ENCODE measurements around the gene KRT77. TPM values are rescaled to one million over a fixed set of nuclear protein-coding genes. Genes with fewer than 3 reads are reported as not detected.

The KRT77 gene
- total RNA-seq, 2 donors from 2014 or later = not detected

DNA sequence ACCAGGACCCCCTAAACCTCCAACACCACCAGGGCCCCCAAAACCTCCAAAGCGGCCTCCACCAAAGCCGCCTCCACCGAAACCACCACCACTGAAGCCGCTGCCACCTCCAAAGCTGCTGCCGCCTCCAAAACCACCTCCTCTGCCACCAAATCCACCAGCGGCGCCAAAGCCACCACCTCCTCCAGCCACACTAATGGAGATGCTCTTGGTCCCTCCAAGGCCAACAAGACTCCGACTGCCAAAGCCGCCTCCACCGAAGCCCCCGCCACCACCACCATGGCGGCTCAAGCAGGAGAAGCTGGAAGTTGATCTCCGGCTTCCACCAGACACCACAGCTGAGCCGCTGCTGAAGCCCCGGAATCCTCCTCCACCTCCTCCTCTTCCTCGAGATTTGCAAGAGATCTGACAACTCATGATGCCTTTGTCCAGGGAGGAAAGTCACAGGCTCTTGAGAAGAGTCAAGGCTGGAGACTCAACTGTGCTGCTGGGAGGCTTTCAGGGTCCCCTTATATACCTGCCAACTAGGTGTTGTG is 51.5 kb downstream of the KRT77 start, which contains the start of gene KRT2:
KRT2 (minus strand) TSS at position 486 of the 536 bp plus-strand sequence; CDS start at position 417, 69 bp downstream.
- Histone ChIP-seq H3K36me3 (ENCODE audit: control insufficient read depth, insufficient read depth, low read length) (no peaks in the 10 kb centered on the region), H3K9ac (ENCODE audit: extremely low read depth, low read length, poor library complexity, severe bottlenecking) (no peak within 1 kb of the TSS), H3K9me3 (ENCODE audit: control insufficient read depth, low read length) (peaks cover 7% of the 10 kb centered on the region), H3K4me3 (ENCODE audit: low read length) (no peak within 1 kb of the TSS), H3K27ac (ENCODE audit: low read depth, low read length) (no peak within 1 kb of the TSS), H3K4me1 (ENCODE audit: control insufficient read depth, insufficient read depth, low read length) (no peaks in the 10 kb centered on the region), H3K27me3 (ENCODE audit: control insufficient read depth, insufficient read depth, low read length, poor library complexity, severe bottlenecking) (peaks cover 16% of the 10 kb centered on the region)
- Mint-ChIP-seq H3K4me3 (no peak within 1 kb of the TSS), H3K27ac (no peak within 1 kb of the TSS), H3K9me3 (no peaks in the 10 kb centered on the region), H3K27me3 (ENCODE audit: insufficient read depth) (peaks cover 9% of the 10 kb centered on the region), H3K4me1 (no peaks in the 10 kb centered on the region), H3K36me3 (ENCODE audit: low read depth) (no peaks in the 10 kb centered on the region)
- peak; percentile 28 for DNase-seq
- no peak for TF ChIP-seq CTCF (conservative IDR thresholded peaks at IDR 0.05)
- WGBS, 2 experiments (ENCODE audit: insufficient coverage in 1 of 2, insufficient read length in 1 of 2) = 93 to 94% methylated on average over 11 to 16 of the region's 16 CpGs

DNA sequence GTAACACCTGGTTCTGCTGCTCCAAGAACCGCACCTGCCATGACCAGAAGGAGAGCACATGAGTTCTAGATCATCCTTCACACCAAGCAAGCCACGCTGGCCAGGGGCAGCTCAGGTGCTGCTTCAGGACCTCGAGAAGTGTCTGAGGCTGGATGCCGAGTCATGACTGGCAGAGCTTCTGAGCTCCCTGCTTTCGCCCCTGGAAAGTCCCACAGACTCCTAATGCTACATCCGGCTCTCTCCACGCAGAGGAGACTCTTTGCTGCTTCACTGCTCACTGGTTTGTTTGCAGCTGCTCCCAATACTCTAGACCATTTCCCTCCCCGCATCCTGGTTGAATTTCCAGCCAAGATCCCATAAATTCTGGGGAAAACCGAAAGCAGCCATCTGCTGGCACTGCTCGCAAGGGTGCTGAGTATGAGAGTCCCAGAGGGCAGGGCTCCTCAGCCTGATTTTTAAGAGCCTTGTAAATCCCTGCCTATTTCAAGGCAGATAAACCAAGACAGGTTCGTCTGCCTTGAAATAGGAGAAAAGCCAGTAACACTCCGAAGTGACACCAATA is 52.7 kb downstream of the KRT77 start:
- Histone ChIP-seq H3K36me3 (ENCODE audit: control insufficient read depth, insufficient read depth, low read length) (no peaks in the 10 kb centered on the region), H3K4me3 (ENCODE audit: low read length) (no peak overlapping the region), H3K9me3 (ENCODE audit: control insufficient read depth, low read length) (peaks cover 7% of the 10 kb centered on the region), H3K9ac (ENCODE audit: extremely low read depth, low read length, poor library complexity, severe bottlenecking) (no peak overlapping the region), H3K27ac (ENCODE audit: low read depth, low read length) (no peak overlapping the region), H3K4me1 (ENCODE audit: control insufficient read depth, insufficient read depth, low read length) (no peaks in the 10 kb centered on the region), H3K27me3 (ENCODE audit: control insufficient read depth, insufficient read depth, low read length, poor library complexity, severe bottlenecking) (peaks cover 16% of the 10 kb centered on the region)
- WGBS, 2 experiments (ENCODE audit: insufficient coverage in 1 of 2, insufficient read length in 1 of 2) = 92% methylated on average over 10 to 12 of the region's 12 CpGs
- TF ChIP-seq CTCF (conservative IDR thresholded peaks at IDR 0.05) = no peak
- Mint-ChIP-seq H3K4me3 (no peak overlapping the region), H3K27ac (no peak overlapping the region), H3K36me3 (ENCODE audit: low read depth) (no peaks in the 10 kb centered on the region), H3K27me3 (ENCODE audit: insufficient read depth) (peaks cover 17% of the 10 kb centered on the region), H3K9me3 (no peaks in the 10 kb centered on the region), H3K4me1 (no peaks in the 10 kb centered on the region)
- DNase-seq = peak; percentile 44

GRCh38 chr12:52649066-52649465 is 54.3 kb downstream of the KRT77 start:
- H3K36me3 ChIP-seq (ENCODE audit: control insufficient read depth, insufficient read depth, low read length) = no peaks in the 10 kb centered on the region
- H3K27me3 ChIP-seq (ENCODE audit: control insufficient read depth, insufficient read depth, low read length, poor library complexity, severe bottlenecking) = peaks cover 24% of the 10 kb centered on the region
- no peak overlapping the region for H3K27ac ChIP-seq (ENCODE audit: low read depth, low read length)
- H3K4me1 ChIP-seq (ENCODE audit: control insufficient read depth, insufficient read depth, low read length) = no peaks in the 10 kb centered on the region
- peak; percentile 29 for DNase-seq
- no peak for TF ChIP-seq CTCF (conservative IDR thresholded peaks at IDR 0.05)
- H3K4me1 Mint-ChIP-seq = no peaks in the 10 kb centered on the region
- peaks cover 29% of the 10 kb centered on the region for H3K27me3 Mint-ChIP-seq (ENCODE audit: insufficient read depth)
- H3K9me3 Mint-ChIP-seq = no peaks in the 10 kb centered on the region
- H3K36me3 Mint-ChIP-seq (ENCODE audit: low read depth) = no peaks in the 10 kb centered on the region
- no peak overlapping the region for H3K4me3 ChIP-seq (ENCODE audit: low read length)
- H3K9ac ChIP-seq (ENCODE audit: extremely low read depth, low read length, poor library complexity, severe bottlenecking) = no peak overlapping the region
- H3K27ac Mint-ChIP-seq = no peak overlapping the region
- WGBS, 2 experiments (ENCODE audit: insufficient coverage in 1 of 2, insufficient read length in 1 of 2) = 83 to 89% methylated on average over 6 of the region's 6 CpGs
- H3K4me3 Mint-ChIP-seq = no peak overlapping the region
- peaks cover 7% of the 10 kb centered on the region for H3K9me3 ChIP-seq (ENCODE audit: control insufficient read depth, low read length)
